Keratinocyte (primary cell): ENCODE results near the gene PCDH1. TPM values are rescaled to one million over a fixed set of nuclear protein-coding genes. Genes with fewer than 3 reads are reported as not detected.
A peak's percentile ranks its signal among the peaks of the same experiment; 100 is the strongest.
"Not testable (repeated sequence)": the region's sequence is repeated elsewhere in the genome, so short reads cannot be mapped to it uniquely, and the experiment has no call there.

Source experiments
- DNase-seq: peaks from one replicate; pipeline ENCODE4 v3.0.0-alpha.2; 2011; ENCODE audit warnings: low read depth, missing footprints, low spot score
- FAIRE-seq: peaks from 2 replicates; lab custom pipeline; 2011; peaks lifted over from hg19 to GRCh38; lab: Jason Lieb, UNC
- H2AFZ ChIP-seq: 2 replicates; pipeline ENCODE4 v1.6.0; 2012; ENCODE audit warnings: low read length, control low read depth, inconsistent platforms; ENCODE audit not compliant: control insufficient read depth
- H3K27ac ChIP-seq: 2 replicates; pipeline ENCODE4 v1.5.1; 2011; ENCODE audit warnings: low read length; ENCODE audit not compliant: control insufficient read depth, insufficient read depth
- H3K27me3 ChIP-seq: 3 replicates; pipeline ENCODE4 v1.6.0; 2011; ENCODE audit warnings: low read length; ENCODE audit not compliant: control insufficient read depth, insufficient read depth; ENCODE audit errors: extremely low read depth
- H3K36me3 ChIP-seq, 2 experiments: 2 replicates in 1 of 2; 3 replicates in 1 of 2; pipeline ENCODE4 v1.5.1; 2011; ENCODE audit warnings: low read length in 2 of 2, mild to moderate bottlenecking in 1 of 2; ENCODE audit not compliant: control insufficient read depth in 2 of 2, insufficient read depth in 2 of 2; ENCODE audit errors: extremely low read depth in 1 of 2
- H3K4me1 ChIP-seq: 3 replicates; pipeline ENCODE4 v1.5.1; 2011; ENCODE audit warnings: low read length; ENCODE audit not compliant: control insufficient read depth, insufficient read depth; ENCODE audit errors: extremely low read depth
- H3K4me2 ChIP-seq: 3 replicates; pipeline ENCODE4 v1.6.0; 2011; ENCODE audit warnings: low read depth, low read length; ENCODE audit not compliant: control insufficient read depth, insufficient read depth; ENCODE audit errors: extremely low read depth
- H3K4me3 ChIP-seq, 3 experiments: fragments of 200-600 bp in 1 of 3; sonication (generic) in 1 of 3; 2 replicates in 2 of 3; 3 replicates in 1 of 3; pipeline ENCODE4 v1.5.1; 2011 to 2016; ENCODE audit warnings: low read length in 3 of 3, mild to moderate bottlenecking in 3 of 3, control low read depth in 2 of 3, inconsistent platforms in 1 of 3, low read depth in 1 of 3, mixed read lengths in 1 of 3, mixed run types in 1 of 3, moderate library complexity in 1 of 3; ENCODE audit not compliant: control insufficient read depth in 2 of 3, insufficient read depth in 2 of 3; ENCODE audit errors: extremely low read depth in 1 of 3
- H3K79me2 ChIP-seq: 2 replicates; pipeline ENCODE4 v1.6.0; 2012; ENCODE audit warnings: low read length; ENCODE audit not compliant: control insufficient read depth, insufficient read depth
- H3K9ac ChIP-seq: 3 replicates; pipeline ENCODE4 v1.6.0; 2011; ENCODE audit warnings: low read length; ENCODE audit not compliant: control insufficient read depth, insufficient read depth; ENCODE audit errors: extremely low read depth
- H3K9me1 ChIP-seq: 3 replicates; pipeline ENCODE4 v1.6.0; 2011; ENCODE audit warnings: low read length; ENCODE audit not compliant: control insufficient read depth, insufficient read depth; ENCODE audit errors: extremely low read depth
- H3K9me3 ChIP-seq: 2 replicates; pipeline ENCODE4 v1.5.1; 2012; ENCODE audit warnings: low read depth, low read length; ENCODE audit not compliant: control insufficient read depth
- H4K20me1 ChIP-seq: 3 replicates; pipeline ENCODE4 v1.6.0; 2011; ENCODE audit warnings: low read length; ENCODE audit not compliant: control insufficient read depth, insufficient read depth; ENCODE audit errors: extremely low read depth
- EZH2 ChIP-seq: IDR thresholded peaks from one replicate; pipeline ENCODE4 v1.6.1; 2012; ENCODE audit warnings: inconsistent platforms, mild to moderate bottlenecking, low read length, moderate library complexity
- dilution Hi-C: fragments of 300-500 bp; cut with MboI; formaldehyde crosslinking; loops from one replicate; pipeline ENCODE4 v1.7.0; 2020; ENCODE audit warnings: low sequenced_read_pairs; ENCODE audit not compliant: extremely low pct_ligation_motif_present
- polyA plus RNA-seq, 5 experiments: library from polyadenylated mRNA; depleted of rRNA in 3 of 5; stranded (reverse) in 3 of 5; stranded (forward) in 1 of 5; unstranded in 1 of 5; fragments of >200 nt; gene quantifications; 1 replicate in 1 of 5; 2 replicates in 3 of 5; 3 replicates in 1 of 5; pipeline versions ENCODE4 v1.2.1 to v1.2.3, GENCODE V29; 2011 to 2012; ENCODE audit warnings: missing spikeins in 2 of 5, low read depth in 1 of 5, low replicate concordance in 1 of 5
- TF ChIP-seq, protein P1 (sequence below), 3 experiments: IDR thresholded peaks in 1 of 3; conservative IDR thresholded peaks in 1 of 3; optimal IDR thresholded peaks in 1 of 3; 2 replicates in 2 of 3; 3 replicates in 1 of 3; pipeline versions ENCODE3 to v1.5.1; 2011; ENCODE audit warnings: low read length in 3 of 3, mild to moderate bottlenecking in 3 of 3, moderate library complexity in 2 of 3, control low read depth in 1 of 3, inconsistent platforms in 1 of 3; ENCODE audit not compliant: insufficient read depth in 2 of 3; ENCODE audit errors: extremely low read depth in 1 of 3

PCDH1 gene
- polyA plus RNA-seq, 1 donor (not counting 4 experiments of a cell fraction or from before 2014, with no cell fraction given): 10.0 TPM

DNA sequence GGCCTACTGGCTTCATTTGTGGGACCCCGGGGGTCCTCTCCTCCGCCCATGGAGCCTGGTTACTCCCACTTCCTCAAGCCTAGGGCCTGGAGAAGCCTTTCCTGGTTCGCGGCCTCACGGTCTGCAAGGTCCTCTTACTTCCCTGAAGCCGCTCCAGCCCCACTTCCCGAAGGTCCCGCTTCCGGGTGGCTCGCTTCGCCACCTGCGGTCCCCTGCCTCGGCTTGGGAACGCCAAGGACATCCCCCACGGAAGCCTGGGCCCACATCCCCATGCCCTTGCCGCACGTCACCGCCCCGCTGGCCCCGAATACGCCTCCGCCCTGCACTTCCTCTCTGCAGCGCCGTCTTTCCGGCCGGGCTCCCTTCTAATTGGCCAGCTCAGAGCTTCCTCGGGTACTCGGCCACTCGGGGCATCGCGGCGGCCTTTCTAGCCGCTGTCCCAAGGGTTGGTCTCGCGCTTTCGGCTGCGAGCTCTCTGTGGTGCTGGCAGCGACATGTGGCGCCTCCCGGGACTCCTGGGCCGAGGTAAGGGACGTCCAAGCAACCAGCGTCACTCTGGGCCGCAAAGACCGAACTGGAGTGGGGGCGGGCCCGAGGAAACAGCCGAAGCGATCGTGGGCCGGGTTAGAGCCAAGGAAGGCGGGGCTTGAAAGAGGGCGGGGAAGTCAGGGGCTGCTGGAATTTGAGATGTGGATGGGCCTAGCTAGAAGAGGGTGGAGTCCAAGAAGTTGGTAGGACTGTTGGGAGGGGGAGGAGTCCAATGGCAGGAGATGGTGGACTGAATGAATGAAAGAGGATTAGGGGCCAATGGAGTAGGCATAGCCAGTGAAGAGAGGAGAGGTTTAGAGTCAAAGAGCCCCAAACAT is 45.5 kb upstream of the PCDH1 start, which contains the start of gene DELE1:
Gene DELE1, plus strand, starts transcription at position 424 of the 866 bp plus-strand sequence. Its CDS starts 71 bp downstream, at position 495.
- FAIRE-seq (peak; percentile 84), DNase-seq (peak; percentile 66)
- Histone ChIP-seq H3K9ac (peak within 1 kb of the TSS; percentile 95), H4K20me1 (no peaks in the 10 kb centered on the region), H3K27me3 (no peaks in the 10 kb centered on the region), H3K9me1 (peaks cover 2% of the 10 kb centered on the region), H3K36me3 (peaks cover 12 to 16% of the 10 kb centered on the region in 2 experiments), H3K4me1 (peaks cover 11% of the 10 kb centered on the region), H3K79me2 (peaks cover 12% of the 10 kb centered on the region), H3K4me2 (peak within 1 kb of the TSS; percentile 96), H2AFZ (peak within 1 kb of the TSS; percentile 96), H3K9me3 (no peaks in the 10 kb centered on the region), H3K4me3 (peak within 1 kb of the TSS; percentile 86 to 96 (median 93)), H3K27ac (peak within 1 kb of the TSS; percentile 86)
- TF ChIP-seq, protein P1, sequence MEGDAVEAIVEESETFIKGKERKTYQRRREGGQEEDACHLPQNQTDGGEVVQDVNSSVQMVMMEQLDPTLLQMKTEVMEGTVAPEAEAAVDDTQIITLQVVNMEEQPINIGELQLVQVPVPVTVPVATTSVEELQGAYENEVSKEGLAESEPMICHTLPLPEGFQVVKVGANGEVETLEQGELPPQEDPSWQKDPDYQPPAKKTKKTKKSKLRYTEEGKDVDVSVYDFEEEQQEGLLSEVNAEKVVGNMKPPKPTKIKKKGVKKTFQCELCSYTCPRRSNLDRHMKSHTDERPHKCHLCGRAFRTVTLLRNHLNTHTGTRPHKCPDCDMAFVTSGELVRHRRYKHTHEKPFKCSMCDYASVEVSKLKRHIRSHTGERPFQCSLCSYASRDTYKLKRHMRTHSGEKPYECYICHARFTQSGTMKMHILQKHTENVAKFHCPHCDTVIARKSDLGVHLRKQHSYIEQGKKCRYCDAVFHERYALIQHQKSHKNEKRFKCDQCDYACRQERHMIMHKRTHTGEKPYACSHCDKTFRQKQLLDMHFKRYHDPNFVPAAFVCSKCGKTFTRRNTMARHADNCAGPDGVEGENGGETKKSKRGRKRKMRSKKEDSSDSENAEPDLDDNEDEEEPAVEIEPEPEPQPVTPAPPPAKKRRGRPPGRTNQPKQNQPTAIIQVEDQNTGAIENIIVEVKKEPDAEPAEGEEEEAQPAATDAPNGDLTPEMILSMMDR (optimal IDR thresholded peaks at IDR 0.05 in 1 of 3, IDR thresholded peaks at IDR 0.05 in 1 of 3, conservative IDR thresholded peaks at IDR 0.05 in 1 of 3; ENCODE audit: extremely low read depth in 1 of 3, insufficient read depth in 2 of 3, low read length in 3 of 3): no peak
- TF ChIP-seq EZH2: no peak
- dilution Hi-C loops: no loop called here

DNA sequence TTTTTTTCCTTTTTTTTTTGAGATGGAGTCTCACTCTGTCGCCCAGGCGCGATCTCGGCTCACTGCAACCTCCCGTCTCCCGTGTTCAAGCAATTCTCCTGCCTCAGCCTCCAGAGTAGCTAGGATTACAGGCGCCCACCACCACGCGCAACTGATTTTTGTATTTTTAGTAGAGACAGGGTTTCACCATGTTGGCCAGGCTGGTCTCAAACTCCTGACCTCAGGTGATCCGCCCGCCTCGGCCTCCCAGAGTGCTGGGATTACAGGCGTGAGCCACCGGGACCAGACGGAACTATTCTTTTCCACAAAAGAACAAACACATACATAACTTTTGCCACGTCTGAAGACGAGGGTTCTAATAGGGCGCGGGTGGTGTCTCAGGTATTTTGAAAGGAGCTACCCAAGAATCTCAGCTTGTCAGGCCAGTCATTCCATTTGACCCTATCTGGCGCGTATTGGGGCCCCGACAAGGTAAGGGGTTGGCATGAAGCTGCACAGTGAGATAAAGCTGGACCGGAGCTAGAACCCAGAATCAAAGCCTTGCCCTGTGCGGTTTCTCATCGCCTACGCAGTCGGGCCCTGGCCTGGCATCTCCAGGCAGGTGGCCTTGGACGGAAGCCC is 44.7 kb upstream of the PCDH1 start:
- Histone ChIP-seq H3K4me3 (peak overlapping the region; percentile 86 to 96 (median 93)), H3K4me2 (peak overlapping the region; percentile 96), H2AFZ (peak overlapping the region; percentile 96), H3K27ac (peak overlapping the region; percentile 86), H3K79me2 (peaks cover 12% of the 10 kb centered on the region), H3K4me1 (peaks cover 11% of the 10 kb centered on the region), H3K9ac (peak overlapping the region; percentile 95), H3K36me3 (peaks cover 11 to 12% of the 10 kb centered on the region in 2 experiments)
- FAIRE-seq, H3K27me3 ChIP-seq, dilution Hi-C loops, H3K9me3 ChIP-seq, H3K9me1 ChIP-seq, H4K20me1 ChIP-seq, DNase-seq: not testable (repeated sequence)
